Vagina (tissue), 2 donors: ENCODE results near the gene JAG1. TPM values are rescaled to one million over a fixed set of nuclear protein-coding genes. Genes with fewer than 3 reads are reported as not detected.
"Not testable (repeated sequence)": the region's sequence is repeated elsewhere in the genome, so short reads cannot be mapped to it uniquely, and the experiment has no call there.

Experiments used
- DNase-seq, 2 donors: peaks; one replicate each; pipeline ENCODE4 v3.0.0-alpha.2; 2017; ENCODE audit errors: extremely low spot score in 2 of 2
- H3K27ac ChIP-seq: fragments of 200-600 bp; sonication (generic); one replicate; pipeline ENCODE4 v1.5.1; 2019
- H3K27me3 ChIP-seq: fragments of 200-600 bp; sonication (generic); one replicate; pipeline ENCODE4 v1.5.1; 2019
- H3K36me3 ChIP-seq, 2 donors: fragments of 200-600 bp; sonication (generic); one replicate each; pipeline ENCODE4 v1.5.1; 2017 to 2019
- H3K4me1 ChIP-seq: fragments of 200-600 bp; sonication (generic); one replicate; pipeline ENCODE4 v1.5.1; 2019
- H3K4me3 ChIP-seq, 2 donors: fragments of 200-600 bp; sonication (generic); 1 replicate in 1 of 2; 2 replicates in 1 of 2; pipeline ENCODE4 v1.5.1; 2016 to 2019
- H3K9me3 ChIP-seq: fragments of 200-600 bp; sonication (generic); one replicate; pipeline ENCODE4 v1.5.1; 2019
- CTCF ChIP-seq, 3 experiments: fragments of 450-650 bp in 2 of 3; fragments of 200-600 bp in 1 of 3; sonication (generic) in 1 of 3; IDR thresholded peaks; one replicate each; pipeline ENCODE4 v1.5.1; 2017 to 2019; ENCODE audit warnings: antibody characterized with exemption in 3 of 3, mild to moderate bottlenecking in 2 of 3, moderate library complexity in 2 of 3
- POLR2A ChIP-seq, 2 donors: fragments of 450-650 bp; IDR thresholded peaks; one replicate each; pipeline ENCODE4 v1.6.1; 2017; ENCODE audit warnings: antibody characterized with exemption in 2 of 2, mild to moderate bottlenecking in 2 of 2, moderate library complexity in 2 of 2
- POLR2AphosphoS5 ChIP-seq, 2 donors: sonication (generic); formaldehyde crosslinking; IDR thresholded peaks; one replicate each; pipeline ENCODE4 v1.9.0; 2017; ENCODE audit warnings: antibody characterized with exemption in 2 of 2, mild to moderate bottlenecking in 2 of 2, low read depth in 1 of 2; ENCODE audit not compliant: insufficient read depth in 1 of 2
- intact Hi-C: fragments of 100-400 bp; cut with DNase I; formaldehyde crosslinking; loops from one replicate; pipeline ENCODE4 v1.15.1; 2023
- total RNA-seq: library from RNA; depleted of rRNA; stranded (reverse); fragments of >200 nt; gene quantifications from one replicate; pipeline ENCODE4 v1.2.3, GENCODE V29; 2016

The JAG1 gene
- total RNA-seq, 1 donor from 2014 or later = 185 TPM

- Histone ChIP-seq H3K36me3 (no peaks in the 10 kb centered on the region), H3K9me3 (no peaks in the 10 kb centered on the region), H3K4me3 (no peak overlapping the region), H3K27ac (peak overlapping the region; percentile 77), H3K27me3 (no peaks in the 10 kb centered on the region), H3K4me1 (peaks cover 40% of the 10 kb centered on the region)
- no peak for DNase-seq
- no peak for TF ChIP-seq POLR2AphosphoS5 (IDR thresholded peaks at IDR 0.05; ENCODE audit: insufficient read depth in 1 of 2, low read depth in 1 of 2)
- TF ChIP-seq POLR2A (IDR thresholded peaks at IDR 0.05) = no peak
- no peak for TF ChIP-seq CTCF (IDR thresholded peaks at IDR 0.05)
- intact Hi-C loops = no loop called here
These were observed 55.1 kb downstream of the JAG1 start for GRCh38 chr20:10618611-10619245.

GRCh38 chr20:10617549-10618133 is 56.2 kb downstream of the JAG1 start:
- H3K27me3 ChIP-seq, H3K4me3 ChIP-seq, H3K36me3 ChIP-seq, intact Hi-C loops, H3K27ac ChIP-seq, DNase-seq, H3K9me3 ChIP-seq: not testable (repeated sequence)
- H3K4me1 ChIP-seq = peaks cover 30% of the 10 kb centered on the region

GRCh38 chr20:10616212-10616611 is 57.6 kb downstream of the JAG1 start:
- intact Hi-C loops = no loop called here
- TF ChIP-seq POLR2A (IDR thresholded peaks at IDR 0.05) = no peak
- no peak for TF ChIP-seq CTCF (IDR thresholded peaks at IDR 0.05)
- no peak for TF ChIP-seq POLR2AphosphoS5 (IDR thresholded peaks at IDR 0.05; ENCODE audit: insufficient read depth in 1 of 2, low read depth in 1 of 2)
- Histone ChIP-seq H3K4me3 (no peak overlapping the region), H3K9me3 (no peaks in the 10 kb centered on the region), H3K27me3 (no peaks in the 10 kb centered on the region), H3K36me3 (no peaks in the 10 kb centered on the region), H3K4me1 (peaks cover 23% of the 10 kb centered on the region), H3K27ac (no peak overlapping the region)
- no peak for DNase-seq

- Histone ChIP-seq H3K27me3 (no peaks in the 10 kb centered on the region), H3K36me3 (no peaks in the 10 kb centered on the region), H3K4me1 (peaks cover 11% of the 10 kb centered on the region), H3K27ac (no peak overlapping the region), H3K4me3 (no peak overlapping the region), H3K9me3 (no peaks in the 10 kb centered on the region)
- intact Hi-C loops = no loop called here
- DNase-seq = no peak
- TF ChIP-seq POLR2A (IDR thresholded peaks at IDR 0.05) = no peak
These were observed 59.9 kb downstream of the JAG1 start for GRCh38 chr20:10613911-10614310.

- DNase-seq, H3K27me3 ChIP-seq, H3K27ac ChIP-seq, H3K4me3 ChIP-seq, H3K9me3 ChIP-seq, intact Hi-C loops, H3K4me1 ChIP-seq, H3K36me3 ChIP-seq: not testable (repeated sequence)
These were observed 60.4 kb downstream of the JAG1 start for GRCh38 chr20:10613426-10613825.

- no peak overlapping the region for H3K4me3 ChIP-seq
- peaks cover 6% of the 10 kb centered on the region for H3K4me1 ChIP-seq
- no peak for DNase-seq
- H3K9me3 ChIP-seq = no peaks in the 10 kb centered on the region
- H3K27ac ChIP-seq = peak overlapping the region; percentile 18
- no peaks in the 10 kb centered on the region for H3K36me3 ChIP-seq
- TF ChIP-seq CTCF (IDR thresholded peaks at IDR 0.05) (peak in 2 of 3 experiments; percentile 7 to 26), POLR2AphosphoS5 (IDR thresholded peaks at IDR 0.05; ENCODE audit: insufficient read depth in 1 of 2, low read depth in 1 of 2) (no peak), POLR2A (IDR thresholded peaks at IDR 0.05) (no peak)
- H3K27me3 ChIP-seq = no peaks in the 10 kb centered on the region
- intact Hi-C loops = no loop called here
These were observed 62.4 kb downstream of the JAG1 start for GRCh38 chr20:10611357-10611756.
